Measurements from ENCODE around the gene MACO1. TPM values are rescaled to one million over a fixed set of nuclear protein-coding genes. Genes with fewer than 3 reads are reported as not detected.
A peak's percentile ranks its signal among the peaks of the same experiment; 100 is the strongest.
"Not testable (repeated sequence)": the region's sequence is repeated elsewhere in the genome, so short reads cannot be mapped to it uniquely, and the experiment has no call there.

The MACO1 gene, protein sequence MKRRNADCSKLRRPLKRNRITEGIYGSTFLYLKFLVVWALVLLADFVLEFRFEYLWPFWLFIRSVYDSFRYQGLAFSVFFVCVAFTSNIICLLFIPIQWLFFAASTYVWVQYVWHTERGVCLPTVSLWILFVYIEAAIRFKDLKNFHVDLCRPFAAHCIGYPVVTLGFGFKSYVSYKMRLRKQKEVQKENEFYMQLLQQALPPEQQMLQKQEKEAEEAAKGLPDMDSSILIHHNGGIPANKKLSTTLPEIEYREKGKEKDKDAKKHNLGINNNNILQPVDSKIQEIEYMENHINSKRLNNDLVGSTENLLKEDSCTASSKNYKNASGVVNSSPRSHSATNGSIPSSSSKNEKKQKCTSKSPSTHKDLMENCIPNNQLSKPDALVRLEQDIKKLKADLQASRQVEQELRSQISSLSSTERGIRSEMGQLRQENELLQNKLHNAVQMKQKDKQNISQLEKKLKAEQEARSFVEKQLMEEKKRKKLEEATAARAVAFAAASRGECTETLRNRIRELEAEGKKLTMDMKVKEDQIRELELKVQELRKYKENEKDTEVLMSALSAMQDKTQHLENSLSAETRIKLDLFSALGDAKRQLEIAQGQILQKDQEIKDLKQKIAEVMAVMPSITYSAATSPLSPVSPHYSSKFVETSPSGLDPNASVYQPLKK
- 18.1 TPM for polyA plus RNA-seq (ENCODE audit: insufficient read length)

DNA sequence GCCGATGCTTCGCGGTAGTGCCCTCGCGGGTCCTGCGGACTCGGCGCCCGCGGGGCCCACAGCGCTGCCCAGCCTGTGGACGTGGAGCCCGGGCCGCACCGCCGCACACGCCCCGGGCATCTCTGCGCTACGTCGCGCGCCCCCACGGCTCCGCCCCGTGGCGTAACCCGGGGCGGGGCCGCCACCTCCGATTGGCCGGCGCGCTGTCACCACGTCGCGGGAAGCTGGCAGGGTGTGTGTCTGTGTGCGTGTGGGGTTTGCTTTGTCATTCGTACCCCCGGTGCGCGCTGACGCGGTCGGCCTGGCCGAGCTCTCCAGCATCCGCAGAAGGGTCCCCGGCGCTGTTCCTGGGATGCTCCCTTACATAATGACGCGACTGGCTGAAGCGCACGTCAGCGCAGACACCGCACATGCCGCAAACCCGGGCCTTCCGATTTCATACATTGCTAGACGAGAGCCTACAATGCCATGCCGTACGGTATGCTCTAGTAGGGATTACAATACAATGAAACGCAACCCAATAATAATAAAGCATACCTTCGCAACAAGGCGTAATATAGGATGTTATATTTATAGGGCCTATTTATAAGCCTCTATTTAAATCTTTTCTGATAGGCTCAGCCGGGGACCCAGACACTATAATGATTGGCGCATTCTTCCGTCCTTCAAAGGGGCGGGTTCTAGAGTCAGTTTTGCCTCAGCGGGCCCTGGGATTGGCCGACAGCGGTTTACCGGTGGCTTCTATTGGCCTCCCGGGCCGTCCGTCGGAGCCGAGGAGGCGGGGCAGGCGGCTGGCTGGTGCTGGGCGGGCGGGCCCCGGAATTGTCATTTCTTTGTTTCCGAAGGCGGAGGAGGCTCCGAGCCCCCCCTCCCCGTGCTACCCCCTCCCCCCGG, at the start of gene MACO1:
TSS of gene MACO1 (plus strand) at position 825 of the 894 bp plus-strand sequence. CDS start 202 bp downstream, outside the sequence.
- DNase-seq (ENCODE audit: low read depth), result peak; percentile 93

DNA sequence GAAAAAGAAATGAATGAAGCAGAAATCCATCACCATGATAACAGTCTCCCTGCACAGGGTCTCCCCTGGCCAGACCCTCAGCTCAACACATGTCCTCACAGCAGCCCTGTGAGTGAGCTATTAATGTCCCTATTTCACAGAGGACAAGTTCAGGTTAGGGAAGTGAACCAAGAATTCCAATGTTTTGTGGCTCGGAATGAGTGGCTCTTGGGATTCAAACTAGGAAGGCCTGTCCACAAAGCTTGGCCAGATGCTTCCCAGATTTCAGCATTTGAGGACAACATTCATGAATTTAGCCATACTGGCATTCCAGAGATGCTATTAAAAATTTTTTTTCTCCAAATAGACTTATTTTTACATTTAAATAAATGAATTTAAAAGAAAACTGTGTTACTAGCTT, 48.2 kb upstream of the MACO1 start:
- DNase-seq (ENCODE audit: low read depth), result not testable (repeated sequence)

DNA sequence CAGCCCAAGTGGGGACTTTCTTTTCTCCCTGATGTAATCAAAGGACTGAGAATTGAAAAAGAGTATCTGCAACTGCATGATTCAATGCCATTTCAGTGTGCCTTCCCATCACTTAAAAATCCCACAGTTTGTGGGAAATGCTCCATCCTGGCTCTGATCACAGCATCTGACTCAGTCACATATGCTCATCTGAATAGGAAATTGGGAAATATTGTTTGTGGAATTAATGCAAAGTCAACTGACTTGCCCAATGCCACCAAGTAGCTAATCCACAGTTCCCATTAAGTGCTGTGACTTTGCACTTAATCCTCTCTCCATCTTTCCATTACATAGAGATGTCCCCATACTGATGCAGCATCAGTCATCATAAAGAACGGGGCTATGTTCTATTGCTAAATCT, 47.6 kb upstream of the MACO1 start:
- not testable (repeated sequence) for DNase-seq (ENCODE audit: low read depth)

DNA sequence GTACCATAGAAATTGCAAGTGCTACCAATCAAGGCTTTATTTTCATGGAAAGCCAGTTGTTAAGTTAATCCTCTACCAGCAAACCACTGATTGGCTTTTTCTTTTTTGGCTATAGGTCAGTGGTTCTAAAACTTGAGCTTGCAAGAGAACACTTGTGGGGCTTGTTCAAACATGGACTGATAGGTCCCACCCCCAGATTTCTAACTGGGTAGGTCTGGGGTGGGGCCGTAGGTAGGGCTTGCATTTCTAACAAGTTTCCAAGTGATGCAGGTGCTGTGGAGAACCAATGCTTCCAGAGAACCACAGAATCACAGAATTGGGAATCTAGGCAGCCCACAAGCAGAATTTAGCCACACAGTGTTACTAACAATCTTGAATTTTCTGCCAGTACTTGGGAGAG, 46.8 kb upstream of the MACO1 start:
- not testable (repeated sequence) for DNase-seq (ENCODE audit: low read depth)

DNA sequence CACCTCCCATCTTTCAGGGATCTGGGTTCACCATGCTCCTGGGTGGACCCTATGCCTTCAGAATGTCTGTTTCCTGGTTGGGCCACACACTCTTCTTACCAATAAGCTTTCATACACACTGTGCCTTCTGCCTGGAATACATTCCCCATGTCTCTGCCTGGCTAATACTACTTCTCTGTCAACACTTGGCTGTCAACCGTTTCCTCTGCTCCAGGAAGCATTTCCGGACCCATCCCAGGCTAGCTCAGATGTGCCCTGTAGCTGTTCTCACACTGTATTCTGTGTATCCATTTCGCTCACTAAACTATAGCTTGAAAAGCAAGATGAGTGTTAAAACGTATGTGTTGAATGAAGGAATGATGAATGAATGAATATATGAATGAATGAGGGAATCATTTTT, 43.6 kb upstream of the MACO1 start:
- DNase-seq (ENCODE audit: low read depth), result not testable (repeated sequence)

DNA sequence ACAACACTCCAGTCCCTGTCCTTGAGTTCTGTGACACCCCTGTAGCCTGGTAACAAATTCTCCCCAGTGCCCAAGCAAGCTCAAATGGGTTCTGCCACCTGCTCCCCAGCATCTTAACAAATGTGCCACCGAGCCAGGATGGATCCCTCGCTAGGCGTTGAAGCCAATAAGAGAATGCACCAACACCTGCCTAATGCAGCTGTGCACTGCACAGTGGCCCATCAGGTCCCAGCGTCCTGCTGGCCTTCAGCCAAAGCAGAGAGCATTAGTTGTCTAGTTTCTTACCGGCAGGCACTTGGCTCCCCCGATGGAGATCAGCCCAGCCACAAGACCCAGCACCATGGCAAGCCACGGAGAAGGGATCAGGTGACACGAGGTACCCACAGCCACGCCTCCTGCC, 42.0 kb upstream of the MACO1 start:
- not testable (repeated sequence) for DNase-seq (ENCODE audit: low read depth)

DNA sequence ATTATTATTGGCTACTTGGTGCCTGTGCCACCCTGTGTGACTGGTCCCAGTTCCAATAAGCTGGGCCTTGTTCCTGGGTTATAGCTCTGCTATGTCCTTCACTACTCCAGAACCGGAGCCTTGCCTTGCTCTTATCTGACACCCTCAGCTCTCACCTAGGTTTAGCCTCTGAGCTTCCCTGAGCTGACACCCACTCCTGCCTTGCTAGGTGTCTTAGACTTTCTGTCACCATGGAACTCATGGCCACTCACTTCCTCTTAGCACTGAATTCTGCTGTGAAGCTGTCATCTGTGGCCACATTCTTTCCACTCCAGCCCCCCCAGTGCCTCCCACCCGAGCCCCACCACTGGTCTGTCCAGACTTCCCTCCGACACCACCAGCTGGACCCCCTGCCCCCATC, 41.0 kb upstream of the MACO1 start:
- not testable (repeated sequence) for DNase-seq (ENCODE audit: low read depth)

DNA sequence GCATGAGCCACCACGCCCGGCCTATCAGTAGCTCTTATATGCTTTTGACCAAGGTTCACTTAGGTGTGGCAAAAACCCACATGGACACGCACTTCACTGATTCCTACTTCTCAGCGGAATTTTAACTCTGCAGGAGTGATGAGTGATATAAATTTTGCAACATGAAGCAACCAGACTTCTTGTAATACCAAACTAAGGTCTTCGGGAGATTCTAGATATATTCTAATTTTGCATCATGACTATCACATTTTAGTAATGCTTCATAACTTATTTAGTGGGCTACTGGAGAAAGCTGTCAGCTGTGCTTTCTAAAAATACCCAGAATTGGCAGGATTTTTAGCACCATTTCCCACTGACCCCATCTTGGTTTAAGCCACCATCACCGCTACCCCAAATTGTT, 37.9 kb upstream of the MACO1 start:
- DNase-seq (ENCODE audit: low read depth), result no peak

DNA sequence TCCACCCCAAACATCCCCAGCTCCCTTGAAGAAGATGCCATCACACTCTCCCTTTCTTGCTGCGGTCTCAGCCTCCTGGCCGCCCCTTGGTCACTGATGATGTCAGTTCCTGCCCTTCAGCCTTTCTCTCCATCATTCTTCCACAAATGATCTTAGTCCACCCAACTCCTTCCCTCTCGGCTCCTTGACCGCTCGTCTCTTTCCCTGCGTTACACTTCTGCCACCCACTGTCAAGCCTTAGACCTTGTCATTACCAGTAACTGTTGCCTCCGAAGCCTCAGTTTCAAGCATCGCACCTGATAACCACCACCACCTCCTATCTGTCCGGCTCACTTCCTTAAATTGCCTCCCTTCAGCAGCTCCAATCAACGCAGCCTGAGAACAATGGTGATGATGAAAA, 33.1 kb upstream of the MACO1 start:
- DNase-seq (ENCODE audit: low read depth), result not testable (repeated sequence)

DNA sequence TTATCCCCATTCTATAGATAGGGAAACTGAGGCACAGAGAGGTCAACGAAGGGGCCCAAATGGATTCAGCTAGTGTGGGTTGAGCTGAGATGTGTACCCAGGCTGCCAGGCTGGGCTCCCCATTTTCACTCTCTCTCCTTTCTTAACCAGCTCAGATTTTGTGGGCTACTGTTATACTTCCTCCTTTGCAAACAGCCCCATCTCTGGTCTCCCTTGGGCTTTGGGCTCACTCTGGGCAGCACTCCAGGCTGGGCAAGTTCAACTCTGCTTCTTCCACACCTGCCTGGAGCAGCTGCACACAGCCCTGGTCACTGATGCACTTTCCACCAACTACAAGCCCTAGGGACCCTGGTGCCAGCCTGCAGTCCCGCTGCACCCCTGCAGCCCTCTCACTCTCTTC, 32.6 kb upstream of the MACO1 start:
- DNase-seq (ENCODE audit: low read depth), result not testable (repeated sequence)

DNA sequence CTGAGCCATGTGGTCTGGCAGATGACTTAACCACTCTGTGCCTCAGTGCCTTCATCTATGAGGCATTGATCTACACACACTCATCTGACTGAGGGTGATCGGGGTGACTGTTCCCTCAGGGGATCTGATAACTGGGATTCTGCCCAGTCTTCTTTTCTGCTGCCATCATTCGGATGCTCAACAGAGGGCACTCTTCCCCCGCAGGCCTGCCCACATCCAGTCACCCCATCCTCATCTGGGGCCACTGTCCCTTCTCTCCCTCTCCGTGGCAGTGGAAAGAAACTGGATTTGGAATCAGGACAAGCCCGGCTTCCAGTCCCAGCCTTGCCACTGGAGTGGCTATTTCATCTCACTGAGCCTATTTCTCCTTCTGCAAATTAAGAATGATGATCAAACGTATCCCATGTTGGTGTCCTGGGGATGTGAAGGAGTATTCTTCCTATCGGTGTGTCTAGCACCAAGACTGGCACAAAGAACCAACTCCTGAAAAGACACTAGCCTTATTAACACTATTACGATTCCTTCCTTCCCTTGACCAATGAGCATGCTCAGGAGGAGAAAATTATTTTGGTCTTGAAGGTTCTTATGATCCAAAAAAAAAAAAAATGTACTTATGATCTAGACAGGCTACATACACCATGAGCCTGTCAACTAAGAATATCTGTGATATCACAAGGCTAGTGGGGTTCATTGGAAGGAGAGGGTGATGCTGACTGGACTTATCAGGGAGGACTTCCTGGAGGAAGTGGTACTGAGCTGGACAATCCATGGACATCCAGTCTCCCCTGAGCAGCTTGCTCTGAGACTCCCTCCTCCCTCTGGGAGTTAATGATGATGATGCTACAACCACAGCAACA, 27.5 kb upstream of the MACO1 start:
- not testable (repeated sequence) for DNase-seq (ENCODE audit: low read depth)

DNA sequence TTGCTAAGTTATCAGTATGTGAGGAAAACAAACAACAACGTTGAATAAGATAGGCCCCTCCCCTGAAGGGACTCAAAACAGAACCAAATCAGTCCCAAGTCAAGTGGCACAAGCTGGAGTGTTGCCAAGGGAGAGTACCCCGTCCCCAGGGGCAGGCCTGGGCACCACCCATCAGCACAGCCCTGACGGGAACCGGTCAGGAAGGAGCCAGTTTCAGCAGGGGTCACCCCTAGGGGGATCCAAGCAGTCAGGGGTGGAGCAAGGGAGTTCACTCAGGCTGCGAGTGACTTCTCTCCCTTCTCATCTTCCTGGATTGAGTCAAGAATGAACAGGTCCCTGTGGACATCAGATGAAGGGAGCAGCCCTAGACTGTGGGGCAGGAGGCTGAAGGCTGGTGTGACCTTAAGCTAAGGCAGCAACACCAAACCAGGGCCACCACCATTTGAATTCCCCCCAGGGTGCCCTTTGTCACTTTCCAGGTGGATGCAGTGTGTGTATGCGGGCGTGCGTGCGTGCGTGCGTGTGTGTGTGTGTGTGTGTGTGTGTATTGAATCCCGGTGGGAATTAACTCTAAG, 24.9 kb upstream of the MACO1 start:
- DNase-seq (ENCODE audit: low read depth), result not testable (repeated sequence)

DNA sequence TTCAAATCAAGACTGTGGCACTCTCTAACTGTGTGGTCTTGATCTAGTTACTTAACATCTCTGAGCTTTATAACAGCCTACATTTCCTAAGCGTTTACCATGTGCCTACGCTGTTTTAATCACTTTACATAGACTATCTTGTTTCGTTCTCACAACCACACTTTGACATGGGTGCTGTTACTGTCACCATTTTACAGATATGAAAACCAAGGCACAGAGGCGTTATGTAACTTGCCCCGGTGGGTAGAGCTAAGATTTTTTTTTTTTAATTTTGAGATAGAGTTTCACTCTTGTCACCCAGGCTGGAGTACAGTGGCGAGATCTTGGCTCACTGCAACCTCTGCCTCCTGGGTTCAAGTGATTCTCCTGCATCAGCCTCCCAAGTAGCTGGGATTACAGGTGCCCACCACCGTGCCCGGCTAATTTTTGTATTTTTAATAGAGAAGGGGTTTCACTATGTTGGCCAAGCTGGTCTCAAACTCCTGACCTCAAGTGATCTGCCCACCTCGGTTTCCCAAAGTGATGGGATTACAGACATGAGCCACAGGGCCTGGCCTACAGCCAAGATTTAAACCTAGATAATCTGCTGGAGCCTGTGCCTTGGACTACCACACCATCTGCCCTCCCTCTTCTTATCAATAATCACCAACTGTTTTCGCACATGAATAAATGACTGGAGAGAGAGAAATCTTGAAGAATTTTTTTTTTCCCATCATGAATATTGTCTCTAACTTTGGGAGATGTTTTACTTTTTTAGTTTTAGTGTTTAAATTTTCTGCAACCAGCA, 20.9 kb upstream of the MACO1 start:
- not testable (repeated sequence) for DNase-seq (ENCODE audit: low read depth)

DNA sequence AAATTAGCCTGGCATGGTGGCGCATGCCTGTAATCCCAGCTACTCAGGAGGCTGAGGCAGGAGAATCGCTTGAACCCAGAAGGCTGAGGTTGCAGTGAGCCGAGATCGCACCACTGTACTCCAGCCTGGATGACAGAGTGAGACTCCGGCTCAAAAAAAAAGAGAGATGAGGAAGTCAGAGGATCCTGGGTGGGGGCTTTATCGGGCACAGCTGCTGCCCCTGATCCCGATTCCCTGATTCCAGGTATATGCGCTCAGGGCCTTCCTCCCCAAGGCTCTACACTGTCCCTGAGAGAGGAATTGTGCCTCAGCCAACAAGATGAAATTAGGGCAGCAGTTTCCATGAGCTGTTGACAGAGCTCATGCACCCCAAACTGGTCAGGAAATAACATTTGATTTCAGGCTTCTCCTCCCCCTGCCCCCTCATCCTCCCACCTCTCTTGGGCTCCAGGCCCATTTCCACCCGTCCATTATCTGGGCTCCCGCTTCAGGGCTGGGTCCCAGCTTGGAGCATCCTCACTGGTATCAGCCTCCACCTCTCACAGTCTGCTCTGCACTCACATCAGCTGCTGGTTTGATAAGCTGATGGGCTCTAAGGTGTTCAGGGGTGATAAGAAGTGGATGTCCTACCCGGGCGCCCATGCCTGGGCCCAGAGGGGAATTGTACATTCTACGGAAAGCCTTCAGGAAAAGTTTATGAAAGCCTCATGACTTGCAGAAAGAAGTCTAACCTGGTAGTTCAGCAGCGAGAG, 17.6 kb upstream of the MACO1 start:
- not testable (repeated sequence) for DNase-seq (ENCODE audit: low read depth)

DNA sequence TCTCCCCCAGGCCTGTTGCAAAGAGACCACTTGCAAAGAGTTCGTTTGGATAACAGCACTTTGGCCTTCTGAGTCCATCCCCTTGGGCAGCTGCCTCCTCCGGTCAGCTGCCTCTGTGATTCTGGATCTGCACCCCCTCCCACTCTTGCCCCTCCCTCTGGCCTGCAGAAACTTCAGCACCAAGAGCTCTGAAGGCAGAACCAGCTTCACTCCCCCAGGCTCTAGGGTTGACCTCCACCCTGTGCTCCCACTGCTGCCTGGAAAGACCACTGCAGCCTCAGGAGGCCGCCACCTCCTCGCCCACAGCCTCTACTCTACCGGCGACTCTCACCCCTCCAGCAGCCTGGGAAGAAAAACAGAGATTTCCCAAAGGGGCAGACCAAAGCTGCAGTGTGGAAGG, 16.5 kb upstream of the MACO1 start:
- not testable (repeated sequence) for DNase-seq (ENCODE audit: low read depth)

DNA sequence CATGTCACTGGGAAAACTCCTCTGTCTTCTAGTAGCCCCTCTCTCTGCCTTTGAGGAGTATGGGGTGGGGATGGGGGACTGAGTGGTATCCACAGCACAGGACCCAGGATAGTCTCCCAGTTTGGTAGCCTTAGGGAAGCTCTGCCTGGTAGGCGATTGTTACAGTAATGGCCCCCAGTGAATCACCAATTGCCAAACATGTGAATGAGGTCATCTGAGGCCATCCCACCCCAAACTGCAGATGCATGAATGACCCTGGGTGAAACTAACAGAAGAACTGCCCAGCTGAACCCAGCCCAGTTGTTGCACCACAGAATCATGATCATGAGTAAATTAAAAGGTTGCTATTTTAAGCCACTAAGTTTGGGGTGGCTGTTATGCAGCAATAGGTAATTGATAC, 16.1 kb upstream of the MACO1 start:
- not testable (repeated sequence) for DNase-seq (ENCODE audit: low read depth)

DNA sequence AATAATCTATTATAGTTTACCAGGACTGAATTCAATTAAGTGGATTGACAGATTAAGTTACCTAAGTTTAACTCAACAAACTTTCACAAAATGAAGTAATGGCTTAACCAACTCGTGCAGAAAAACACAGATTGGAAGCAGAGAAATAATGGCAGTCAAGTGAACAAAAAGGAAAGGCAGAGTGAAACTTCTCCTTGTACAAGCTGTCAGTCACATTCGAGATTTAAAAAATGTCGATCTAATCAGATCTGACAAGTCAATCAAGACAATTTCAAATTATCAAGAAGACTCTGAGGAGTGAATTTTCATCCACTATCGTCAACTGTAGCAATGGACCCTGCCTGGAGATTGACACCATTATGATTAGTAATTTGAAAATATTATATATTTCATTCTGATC, 13.4 kb upstream of the MACO1 start:
- not testable (repeated sequence) for DNase-seq (ENCODE audit: low read depth)

DNA sequence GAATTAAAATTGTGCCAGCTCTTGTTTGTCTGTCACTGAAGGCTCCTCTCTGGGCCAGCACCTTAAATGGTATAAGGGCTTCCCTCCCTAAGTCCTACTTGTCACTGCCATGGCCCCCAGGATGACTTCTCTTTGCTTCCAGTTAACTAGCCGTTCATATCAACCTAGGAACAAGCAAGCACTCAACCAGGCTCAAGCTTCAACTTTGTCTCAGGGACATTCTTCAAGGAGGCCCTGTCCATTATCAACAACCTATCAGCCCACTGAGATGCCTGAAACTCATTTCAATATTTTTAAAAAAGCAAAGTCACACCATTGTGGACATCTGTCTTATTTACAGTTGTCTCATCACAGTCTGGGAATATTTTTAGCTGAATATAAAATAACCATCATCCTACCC, 11.4 kb upstream of the MACO1 start:
- not testable (repeated sequence) for DNase-seq (ENCODE audit: low read depth)

DNA sequence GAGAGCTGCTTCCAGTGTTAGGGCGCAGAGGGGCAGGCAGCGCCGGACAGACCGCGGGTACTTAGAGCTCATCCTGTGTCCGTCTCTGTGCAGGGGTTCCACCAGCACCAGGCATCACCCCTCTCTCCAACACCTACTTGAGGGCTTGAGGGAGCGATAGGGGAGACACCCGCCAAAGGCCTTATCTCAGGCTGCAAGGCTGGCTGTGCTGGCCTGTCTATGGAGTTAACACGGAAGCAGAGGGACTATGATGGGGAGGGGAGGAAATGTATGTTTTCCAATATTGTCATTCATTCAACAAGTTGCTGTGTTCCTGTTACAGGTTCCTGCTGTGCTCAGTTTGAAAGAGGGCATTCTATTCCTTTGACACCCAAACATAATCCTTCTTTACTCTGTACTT, 10.0 kb upstream of the MACO1 start, which contains the start of gene RHCE:
TSS of gene RHCE (minus strand) at position 111 of the 400 bp plus-strand sequence. CDS start at position 72, 39 bp downstream.
- DNase-seq (ENCODE audit: low read depth), result not testable (repeated sequence)

Measured in forelimb muscle (tissue), 1 donor.